Femur (tissue), 1 donor: ENCODE results near the gene SPATA46.

ENCODE experiments used
- DNase-seq: peaks from one replicate; pipeline ENCODE4 v3.0.0-alpha.2; 2017

SPATA46 gene

DNA sequence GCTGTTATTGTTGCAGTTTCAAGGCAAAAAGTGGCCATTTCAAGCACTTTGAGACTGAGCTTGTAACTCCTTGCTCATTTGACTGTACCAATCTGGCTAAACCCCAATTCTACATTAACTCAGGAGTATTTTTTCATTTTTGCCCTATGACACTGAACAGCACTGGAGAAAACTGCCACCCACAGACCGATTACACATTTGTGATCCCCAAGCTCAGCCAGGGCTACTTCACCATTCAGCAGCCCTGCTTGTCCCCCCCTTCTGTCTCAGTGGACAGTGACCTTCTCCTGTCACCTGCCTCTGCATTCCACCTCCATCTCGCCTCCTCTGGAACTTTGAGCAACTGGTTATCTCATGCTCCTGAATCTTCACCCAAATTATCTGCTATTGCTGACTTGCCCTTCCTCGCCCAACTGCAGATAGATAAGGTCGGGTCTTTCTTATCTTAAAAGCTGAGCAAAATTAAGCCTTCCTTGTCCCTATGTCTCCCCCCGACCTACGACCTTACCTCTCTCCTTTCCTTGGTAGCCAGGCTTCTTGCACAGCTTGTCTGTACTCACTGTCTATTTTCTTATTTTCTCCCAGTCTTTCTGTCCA is 25.3 kb downstream of the SPATA46 start:
- no peak for DNase-seq

- DNase-seq, result no peak
These were observed 26.9 kb downstream of the SPATA46 start for GRCh38 chr1:162349635-162350330.

DNA sequence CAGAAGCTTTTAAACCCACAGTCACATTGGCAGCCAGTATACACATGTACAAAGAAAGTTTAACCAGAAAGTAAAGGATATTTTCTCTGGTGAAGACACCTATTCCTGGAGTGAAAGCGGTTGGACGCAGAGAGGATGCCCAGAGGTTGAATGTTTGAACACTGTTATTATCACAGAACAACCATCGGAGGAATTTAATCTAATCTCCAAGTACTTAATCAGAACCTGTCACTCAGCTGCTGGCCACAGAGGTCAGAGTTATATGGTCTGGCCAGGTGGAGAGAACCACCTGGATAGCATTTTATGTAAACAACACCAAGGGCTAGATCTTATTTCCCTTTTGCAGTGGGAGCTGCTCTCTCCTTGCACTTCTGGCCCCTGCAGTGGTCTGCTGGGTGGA is 29.4 kb downstream of the SPATA46 start:
- DNase-seq, result no peak

DNA sequence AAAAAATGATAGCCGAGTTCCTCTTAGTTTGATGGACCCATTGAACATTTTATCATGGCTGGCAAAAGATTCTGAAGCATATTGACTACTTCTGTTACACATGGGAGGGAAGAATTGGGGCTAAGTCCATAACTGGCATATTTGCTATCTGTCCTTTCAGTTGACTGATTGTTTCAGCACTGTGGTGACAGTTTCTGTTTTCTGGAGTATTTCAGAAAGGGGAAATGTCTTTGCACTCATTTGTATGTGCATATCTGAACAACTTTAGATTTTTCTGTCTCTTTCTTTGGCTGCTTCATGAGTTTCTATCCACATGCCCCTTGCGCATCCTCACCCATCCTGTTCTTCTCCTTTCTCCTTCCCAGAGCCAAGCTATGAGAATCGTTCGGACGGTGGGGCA is 33.2 kb downstream of the SPATA46 start:
- DNase-seq, result no peak

DNA sequence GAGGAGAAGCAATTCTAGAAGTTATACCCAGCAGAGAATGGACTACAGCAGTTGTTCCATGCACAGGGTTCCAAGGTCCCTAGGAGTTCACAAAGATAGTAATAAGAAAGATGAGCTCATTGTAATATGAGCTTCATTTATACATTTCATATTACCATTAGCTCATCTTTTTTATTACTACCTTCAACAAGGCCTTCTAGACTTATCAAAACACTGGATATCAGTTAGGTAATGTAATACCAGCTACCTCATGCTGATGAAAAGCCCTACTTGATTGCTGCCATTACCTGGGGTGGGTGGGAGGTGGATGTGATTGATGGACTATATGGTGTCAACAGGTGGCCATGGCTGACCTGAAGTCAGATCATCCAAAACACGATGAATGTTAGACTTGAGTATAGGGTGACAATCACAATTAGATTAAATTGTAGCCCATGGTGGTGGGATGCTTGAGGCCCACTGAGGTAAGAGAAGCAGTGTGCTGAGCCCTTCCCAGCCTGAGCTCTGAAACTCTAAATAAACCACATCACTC is 34.1 kb downstream of the SPATA46 start:
- DNase-seq, result no peak

DNA sequence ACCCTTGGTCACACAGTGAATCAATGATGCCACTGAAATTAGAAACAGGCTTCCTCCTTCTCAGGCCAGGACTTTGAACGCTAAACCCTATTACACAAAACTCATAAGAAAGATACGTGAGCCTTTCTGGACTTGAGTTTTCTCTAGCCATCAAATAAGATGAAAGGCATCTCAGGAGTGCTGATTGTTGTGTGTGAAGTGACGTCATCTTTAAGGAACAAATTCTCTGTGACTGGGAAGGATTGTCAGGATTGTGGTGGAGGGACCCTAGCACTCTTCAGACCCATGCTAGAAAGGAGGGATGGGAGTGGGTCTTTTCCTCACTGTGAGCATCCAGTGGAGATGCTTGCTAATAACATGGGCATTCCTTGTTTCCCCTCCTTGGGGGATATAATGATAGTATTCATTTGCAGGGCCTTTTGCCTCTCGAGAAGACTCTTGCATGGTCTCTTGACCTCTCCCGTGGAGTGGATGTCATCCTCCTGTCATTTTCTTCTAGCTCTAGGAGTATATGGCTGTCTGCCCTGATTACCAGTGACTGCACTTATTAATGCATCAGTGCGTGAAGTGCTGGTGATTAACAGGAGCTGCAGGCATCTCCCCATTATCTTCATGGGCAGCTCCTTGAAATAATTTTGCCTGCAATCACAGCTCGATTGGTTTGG is 39.9 kb downstream of the SPATA46 start:
- no peak for DNase-seq

DNA sequence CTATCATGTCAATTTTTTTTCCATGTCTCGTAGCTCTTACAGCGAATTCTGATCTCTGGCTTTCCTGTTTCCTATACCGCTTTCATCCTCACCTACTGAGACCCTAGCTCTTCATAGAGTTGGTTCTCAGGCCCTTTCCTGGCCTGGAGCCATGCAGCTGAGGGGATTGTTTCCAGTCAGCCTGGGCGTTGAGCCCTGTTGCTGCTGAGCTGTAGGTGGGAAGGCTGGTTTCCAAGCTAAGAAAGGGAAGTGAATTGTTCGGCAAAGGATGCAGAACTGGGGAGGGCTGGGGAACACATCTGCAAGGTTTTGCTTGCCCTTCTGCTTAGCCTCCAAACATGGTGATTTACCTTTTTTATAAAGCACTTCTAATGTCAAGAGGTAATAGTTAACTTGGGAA is 41.5 kb downstream of the SPATA46 start:
- peak; percentile 72 for DNase-seq

GRCh38 chr1:162333991-162334390 is 42.7 kb downstream of the SPATA46 start:
- no peak for DNase-seq

- no peak for DNase-seq
These were observed 46.8 kb downstream of the SPATA46 start for GRCh38 chr1:162329826-162330225.

DNA sequence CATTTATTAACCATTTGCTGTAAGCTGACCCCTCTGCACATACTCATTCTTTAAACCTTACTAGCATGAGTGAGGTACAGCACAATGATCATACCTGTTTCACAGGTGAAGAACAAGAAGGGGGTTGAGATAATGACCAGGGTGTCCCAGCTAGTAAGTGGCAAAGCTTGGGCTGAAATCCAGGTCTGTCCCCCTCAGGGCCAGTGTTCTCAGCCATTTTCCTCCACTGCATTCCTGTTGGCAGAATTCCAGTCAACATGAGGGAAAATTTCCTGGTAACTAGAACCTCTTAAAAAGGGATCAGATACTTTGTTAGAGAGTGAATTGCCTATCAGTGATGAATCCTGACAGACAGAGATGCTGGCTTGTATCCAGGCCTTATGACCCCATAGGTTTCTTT is 48.1 kb downstream of the SPATA46 start:
- no peak for DNase-seq

- no peak for DNase-seq
These were observed 48.9 kb downstream of the SPATA46 start for GRCh38 chr1:162327788-162328165.

GRCh38 chr1:162327144-162327787 is 49.4 kb downstream of the SPATA46 start:
- no peak for DNase-seq

- no peak for DNase-seq
These were observed 50.1 kb downstream of the SPATA46 start for GRCh38 chr1:162326559-162326958.

DNA sequence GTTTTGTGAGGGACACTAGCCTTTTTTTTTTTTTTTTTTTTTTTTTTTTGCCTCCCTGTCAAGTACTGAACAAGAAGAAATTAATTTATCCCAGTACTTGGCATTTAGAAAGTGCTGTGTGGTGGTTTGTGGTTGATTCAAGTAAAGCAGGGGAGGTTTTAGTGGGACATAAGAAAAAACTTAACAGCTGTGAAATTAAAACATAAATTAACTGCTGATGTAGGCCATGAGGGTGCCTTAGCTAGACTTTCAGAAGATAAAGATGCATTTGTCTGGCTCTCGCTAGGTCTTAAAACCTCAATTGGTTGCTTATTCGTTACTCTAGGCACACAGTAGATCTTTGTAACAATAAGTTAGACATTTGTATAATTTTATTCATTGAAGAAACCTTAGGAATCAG is 52.3 kb downstream of the SPATA46 start:
- DNase-seq, result no peak
